Erythroblast (primary cell): ENCODE measurements around the gene COMMD2.

Source experiments
- GATA1 ChIP-seq: IDR thresholded peaks from 2 replicates; pipeline ENCODE4 v1.6.1; 2011; ENCODE audit warnings: low read depth, mild to moderate bottlenecking, control low read depth, low read length, moderate library complexity
- POLR2A ChIP-seq: IDR thresholded peaks from 2 replicates; pipeline ENCODE4 v1.6.1; 2011; ENCODE audit warnings: mild to moderate bottlenecking, low read length

DNA sequence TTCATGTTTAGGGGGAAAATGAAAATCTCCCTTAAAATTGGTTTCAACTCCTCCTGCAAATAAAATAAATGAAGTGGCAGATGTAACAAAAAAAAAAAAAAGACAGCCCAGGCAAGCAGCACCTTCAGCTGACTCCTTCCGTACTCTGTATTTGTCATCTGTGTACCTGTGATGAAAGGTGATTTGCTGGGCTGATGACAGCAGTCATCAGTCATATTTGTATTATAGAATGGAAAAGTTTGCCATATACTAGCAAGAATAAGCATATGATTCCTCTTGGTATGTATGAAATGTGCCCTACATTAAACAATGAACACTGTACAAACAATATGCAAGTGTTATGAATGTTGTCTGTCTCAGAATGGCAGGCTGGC lies 50.3 kb downstream of the COMMD2 start:
- TF ChIP-seq POLR2A (no peak), GATA1 (no peak)
